ENCODE results near the gene SARDH.
"Not testable (repeated sequence)": the region's sequence is repeated elsewhere in the genome, so short reads cannot be mapped to it uniquely, and the experiment has no call there.

The SARDH gene

DNA sequence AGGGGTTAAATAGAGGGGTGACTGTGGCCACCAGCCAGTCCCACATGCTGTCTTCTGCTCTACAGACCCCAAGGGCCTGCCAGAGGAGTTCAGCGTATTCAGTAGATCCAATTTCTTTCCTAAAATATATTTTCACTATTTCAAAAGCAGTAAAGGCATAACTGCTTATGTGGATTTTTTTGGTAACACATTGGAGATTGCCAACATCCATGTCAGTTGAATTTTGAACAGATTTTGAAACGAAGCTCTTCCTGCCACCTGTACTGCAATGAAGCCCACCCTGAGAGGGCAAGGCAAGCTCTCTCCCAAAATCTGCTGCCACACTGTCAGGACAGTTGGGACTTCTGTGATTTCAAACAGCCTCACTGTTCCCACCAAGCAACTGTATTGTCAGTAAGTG, 37.1 kb upstream of the SARDH start:
- no peak for DNase-seq

DNA sequence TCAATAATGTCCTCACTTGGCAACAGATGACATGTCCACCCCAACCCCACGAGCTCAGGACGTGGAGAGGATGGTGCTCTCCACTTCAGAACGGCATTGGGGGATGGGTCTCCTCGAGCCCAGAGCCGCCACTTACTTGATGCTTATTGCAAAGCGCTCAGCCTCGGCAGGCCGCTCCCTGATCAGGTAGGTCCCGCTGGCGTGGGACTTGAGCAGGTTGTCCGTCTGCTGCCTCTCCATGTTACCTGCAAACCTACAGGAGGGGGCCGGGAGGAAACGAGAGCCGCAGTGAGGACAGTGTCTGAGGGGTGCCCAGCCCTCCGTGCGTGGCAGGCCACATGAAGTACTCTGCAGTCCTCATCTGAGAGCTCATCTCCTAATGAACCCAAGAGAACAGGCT, 36.6 kb upstream of the SARDH start:
- no peak for DNase-seq

DNA sequence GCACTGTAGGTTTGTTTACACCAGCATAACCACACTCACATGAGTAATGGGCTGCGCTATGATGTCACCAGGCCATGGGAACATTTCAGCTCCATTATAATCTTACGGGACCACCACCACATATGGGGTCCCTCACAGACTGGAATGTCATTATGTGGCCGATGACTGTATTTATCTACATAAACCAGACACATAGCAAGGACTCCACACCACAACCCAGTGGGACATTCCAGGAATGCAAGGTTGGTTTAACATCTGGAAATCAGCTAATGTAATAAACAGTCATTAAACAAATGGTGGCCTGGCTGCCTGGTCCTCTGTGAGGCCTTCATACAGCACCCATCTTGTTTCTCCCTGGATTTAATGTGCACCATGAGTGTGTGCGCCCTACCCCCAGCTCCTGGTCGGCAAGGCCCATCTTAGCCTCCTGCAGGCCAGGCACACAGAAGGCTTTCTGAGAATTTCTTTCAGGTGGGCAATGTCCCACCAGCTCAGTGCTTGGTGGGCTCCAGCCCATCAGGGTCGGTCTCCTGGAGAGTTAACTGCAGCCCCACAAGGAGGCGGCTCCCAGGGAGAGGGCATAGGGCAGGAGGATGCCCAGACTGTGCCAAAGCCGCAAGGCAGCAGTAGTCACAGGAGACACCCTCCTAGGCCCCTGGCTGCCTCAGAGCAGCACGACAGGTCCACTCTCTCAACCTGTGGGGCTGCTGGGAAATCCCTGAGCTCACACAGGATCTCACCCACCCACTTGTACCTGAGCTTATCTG, 35.9 kb upstream of the SARDH start:
- no peak for DNase-seq

DNA sequence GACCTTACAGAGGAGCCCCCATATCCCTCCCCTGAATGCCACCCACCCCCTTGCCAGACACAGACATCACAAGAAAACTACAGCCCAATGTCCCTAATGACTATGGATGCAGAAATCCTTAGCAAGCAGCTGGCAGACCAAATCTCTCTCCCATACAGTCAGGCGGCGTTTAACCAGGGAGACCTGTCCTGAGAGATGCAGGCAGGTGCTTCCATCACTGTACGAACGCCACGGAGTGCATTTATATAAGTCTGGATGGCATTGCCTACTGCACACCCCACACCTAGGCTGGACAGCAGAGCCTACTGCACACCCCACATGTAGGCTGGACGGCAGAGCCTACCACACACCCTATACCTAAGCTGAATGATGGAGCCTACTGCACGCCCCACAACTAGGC, 34.4 kb upstream of the SARDH start:
- no peak for DNase-seq

DNA sequence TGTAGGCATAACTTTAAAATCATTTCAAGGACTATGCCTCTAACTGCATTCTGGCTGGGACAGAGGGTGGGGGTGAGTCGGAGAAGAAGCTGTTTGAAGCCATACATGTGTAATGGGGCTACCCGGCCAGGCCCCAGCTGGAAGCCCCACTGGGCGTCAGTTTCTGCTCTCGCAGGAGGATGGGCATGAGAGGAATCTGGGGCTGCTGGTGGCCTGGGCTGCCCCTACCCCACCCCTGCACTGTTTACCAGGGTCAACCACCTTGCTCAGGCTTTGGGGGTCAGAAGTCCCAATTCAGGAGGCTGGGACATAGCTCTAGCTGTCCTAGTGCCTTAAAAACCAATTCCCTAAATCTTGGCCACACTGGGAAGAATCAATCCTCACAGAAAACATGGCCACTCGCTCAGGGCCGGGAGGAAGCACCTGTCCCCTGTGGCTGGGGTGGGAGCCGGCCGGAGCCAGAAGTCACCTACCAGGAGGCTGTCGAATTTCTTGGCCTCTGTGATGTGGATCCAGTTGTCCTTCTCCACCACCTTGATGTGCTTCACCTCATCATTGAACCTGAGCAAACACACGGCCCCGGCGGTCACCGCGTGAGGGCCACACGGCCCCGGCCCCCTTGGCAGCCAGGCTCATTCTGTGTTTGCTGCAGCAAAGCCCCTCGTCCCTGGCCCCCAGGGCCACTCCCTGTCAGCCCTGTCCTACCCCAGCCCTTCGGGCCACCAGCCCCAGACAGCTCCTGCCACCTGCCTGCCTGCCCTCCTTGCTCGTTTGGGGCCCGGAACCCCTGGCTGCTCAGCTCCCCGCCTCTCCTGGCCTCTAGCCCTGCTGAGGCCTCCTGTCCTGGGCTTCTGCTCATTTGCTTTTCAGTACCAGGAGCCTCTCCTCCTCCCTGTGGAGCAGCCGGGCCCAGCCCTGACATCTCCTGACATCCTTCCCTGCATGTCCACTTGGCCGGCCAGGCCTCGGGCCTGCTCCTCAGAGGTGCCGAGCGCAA, 33.6 kb upstream of the SARDH start:
- DNase-seq: no peak

DNA sequence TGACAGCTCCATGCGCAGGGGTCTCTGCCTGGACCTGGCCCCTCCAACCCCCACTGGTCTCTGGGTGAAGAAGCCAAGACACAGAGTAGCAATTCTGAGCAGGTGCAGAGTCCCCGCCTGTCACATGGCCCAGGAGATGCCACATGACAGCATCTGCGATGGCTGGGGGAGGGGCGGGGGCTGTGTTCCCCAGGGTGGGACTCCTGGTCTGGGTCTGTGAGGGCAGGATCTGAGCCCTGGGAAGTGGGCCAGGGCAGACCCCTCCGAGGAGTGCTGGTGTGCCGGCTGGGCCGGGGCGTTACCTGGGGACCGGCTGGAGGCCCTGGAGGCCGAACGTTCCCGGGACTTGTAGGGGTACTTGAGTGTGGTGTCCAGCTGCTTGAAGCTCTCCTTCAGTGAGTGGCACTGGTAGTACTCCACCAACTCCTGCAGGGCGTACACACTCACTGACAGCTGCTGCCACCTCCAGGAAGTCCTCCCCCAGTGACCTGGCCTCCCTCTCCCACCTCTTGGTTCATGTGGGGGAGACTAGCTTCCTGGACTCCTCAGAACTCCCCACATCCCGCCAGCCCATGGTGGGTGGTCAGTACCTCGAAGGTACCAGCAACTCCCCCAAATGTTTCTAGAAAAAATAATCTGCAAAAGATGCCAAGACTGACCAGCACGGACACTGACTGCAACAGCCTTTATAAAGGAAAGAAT, 32.1 kb upstream of the SARDH start:
- DNase-seq: no peak

DNA sequence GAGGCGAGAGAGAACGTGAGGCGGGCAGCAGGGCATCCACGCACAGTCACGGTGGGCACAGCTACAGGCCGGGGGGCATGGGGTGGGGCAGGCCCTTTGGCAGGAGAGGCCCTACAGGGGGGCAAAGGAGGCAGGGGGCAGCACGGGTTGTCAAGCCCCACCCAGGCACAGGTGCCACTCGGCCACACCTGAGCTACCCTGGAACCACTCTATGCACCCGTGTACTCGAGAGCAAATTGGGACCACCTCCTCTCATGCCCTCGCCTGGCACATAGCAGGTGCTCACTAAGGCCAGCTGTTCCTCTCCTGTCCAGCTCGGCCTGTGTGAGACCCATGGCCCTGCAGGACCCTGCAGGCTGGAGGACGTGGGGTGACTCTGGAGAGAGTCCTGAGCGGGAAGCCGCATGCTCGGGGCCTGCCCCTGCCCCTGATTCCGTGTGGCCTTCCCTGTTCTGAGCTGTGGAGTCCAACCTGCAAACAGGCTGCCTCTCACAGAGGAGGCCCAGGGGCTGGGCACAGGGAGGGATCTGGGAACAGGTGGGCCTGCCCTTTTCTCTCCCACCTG, 31.4 kb upstream of the SARDH start:
- no peak for DNase-seq

DNA sequence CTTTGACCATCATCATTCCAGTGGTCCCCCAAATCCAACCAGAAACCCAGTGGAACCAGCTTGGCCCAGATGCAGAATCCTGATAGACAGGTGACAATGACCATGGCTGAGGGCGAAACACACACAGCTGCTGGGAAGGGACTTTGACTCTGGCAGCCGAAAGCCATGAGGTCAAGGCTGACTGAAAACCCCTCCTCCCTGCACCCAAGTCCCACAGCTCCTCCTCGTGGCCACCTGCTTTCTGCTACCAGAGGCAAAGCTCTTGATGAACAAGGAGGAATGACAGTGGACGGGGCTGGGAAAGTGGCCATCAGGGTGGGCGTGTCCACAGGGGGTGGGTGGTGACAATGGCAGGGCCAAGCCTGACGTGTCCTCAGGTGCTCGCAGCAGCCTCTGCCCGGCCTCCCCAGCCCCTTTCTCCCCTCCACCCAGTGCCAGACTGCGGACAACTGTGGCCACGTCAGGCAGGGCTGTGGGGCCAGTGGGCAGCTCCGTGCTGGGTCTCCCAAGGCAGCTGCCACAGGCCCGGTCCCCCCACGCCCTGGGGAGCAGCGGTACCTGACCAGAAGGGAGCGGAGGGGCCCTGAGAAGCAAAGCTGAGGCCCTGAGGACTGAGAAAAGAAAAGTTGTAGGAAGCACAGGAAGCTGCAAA, 30.8 kb upstream of the SARDH start:
- no peak for DNase-seq

DNA sequence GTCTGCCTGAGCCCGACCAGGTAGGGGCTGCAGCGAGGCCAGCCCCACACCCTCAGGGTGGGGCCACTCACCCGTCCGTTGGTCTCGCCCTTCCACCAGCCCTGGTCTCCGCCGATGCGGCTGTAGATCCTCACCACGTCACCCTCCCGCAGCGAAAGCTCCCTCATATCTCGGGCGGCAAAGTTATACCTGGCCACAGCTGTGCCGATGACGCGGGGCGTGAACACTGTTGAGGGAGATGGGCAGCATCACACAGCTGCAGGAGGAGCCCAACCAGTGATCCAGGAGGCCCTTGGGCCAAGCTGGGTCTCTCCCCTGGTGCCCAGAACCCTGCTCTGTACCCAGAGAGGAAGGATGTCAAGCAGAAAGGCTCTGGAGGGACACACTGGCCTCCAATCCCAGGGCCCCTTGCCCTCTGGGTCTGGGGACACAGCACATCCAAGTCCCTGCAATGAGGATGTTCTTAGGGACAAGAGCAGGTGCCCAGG, 30.3 kb upstream of the SARDH start:
- DNase-seq: no peak

DNA sequence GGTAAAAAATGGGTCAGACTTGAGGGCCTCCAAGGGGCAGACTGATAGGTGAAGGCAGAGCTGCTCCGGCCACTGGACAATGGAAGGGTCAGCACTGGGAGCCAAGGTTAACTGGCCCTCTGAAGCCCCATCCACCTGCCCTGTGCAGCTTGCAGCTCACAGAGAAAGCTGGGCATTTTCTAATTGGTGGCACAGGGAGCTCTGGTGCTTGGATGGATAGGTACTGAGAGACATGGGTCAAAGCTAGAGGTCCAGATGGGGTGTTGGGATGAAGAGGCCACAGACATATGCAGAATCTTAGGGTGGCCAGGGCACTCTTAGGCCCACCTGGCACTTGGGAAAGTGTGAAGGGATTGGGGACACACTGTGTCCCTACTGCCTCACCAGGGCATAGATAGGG, 29.5 kb upstream of the SARDH start:
- no peak for DNase-seq

DNA sequence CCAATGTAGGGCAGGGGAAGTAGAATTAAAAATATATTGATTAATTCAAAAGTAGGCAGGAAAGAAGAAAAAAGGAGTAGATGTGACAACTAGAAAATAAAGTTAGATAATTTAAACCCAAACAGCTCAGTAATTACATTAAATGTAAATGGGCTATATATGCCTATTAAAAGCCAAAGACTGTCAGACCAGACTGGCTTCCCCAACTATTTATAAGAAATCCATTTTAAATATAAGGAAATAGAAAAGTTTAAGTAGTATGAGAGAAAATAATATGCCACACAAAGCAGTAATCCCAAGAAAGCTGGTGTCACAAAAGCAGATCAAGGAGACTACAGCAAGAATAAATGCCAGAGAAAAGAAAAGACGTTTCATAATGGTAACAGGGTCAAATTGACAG, 28.9 kb upstream of the SARDH start:
- no peak for DNase-seq

DNA sequence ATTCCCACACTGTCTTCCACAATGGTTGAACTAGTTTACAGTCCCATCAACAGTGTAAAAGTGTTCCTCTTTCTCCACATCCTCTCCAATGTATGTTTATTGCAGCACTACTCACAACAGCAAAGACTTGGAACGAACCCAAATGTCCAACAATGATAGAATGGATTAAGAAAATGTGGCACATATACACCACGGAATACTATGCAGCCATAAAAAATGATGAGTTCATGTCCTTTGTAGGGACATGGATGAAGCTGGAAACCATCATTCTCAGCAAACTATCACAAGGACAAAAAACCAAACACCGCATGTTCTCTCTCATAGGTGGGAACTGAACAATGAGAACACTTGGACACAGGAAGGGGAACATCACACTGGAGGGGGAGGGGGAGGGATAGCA, 28.1 kb upstream of the SARDH start:
- not testable (repeated sequence) for DNase-seq

DNA sequence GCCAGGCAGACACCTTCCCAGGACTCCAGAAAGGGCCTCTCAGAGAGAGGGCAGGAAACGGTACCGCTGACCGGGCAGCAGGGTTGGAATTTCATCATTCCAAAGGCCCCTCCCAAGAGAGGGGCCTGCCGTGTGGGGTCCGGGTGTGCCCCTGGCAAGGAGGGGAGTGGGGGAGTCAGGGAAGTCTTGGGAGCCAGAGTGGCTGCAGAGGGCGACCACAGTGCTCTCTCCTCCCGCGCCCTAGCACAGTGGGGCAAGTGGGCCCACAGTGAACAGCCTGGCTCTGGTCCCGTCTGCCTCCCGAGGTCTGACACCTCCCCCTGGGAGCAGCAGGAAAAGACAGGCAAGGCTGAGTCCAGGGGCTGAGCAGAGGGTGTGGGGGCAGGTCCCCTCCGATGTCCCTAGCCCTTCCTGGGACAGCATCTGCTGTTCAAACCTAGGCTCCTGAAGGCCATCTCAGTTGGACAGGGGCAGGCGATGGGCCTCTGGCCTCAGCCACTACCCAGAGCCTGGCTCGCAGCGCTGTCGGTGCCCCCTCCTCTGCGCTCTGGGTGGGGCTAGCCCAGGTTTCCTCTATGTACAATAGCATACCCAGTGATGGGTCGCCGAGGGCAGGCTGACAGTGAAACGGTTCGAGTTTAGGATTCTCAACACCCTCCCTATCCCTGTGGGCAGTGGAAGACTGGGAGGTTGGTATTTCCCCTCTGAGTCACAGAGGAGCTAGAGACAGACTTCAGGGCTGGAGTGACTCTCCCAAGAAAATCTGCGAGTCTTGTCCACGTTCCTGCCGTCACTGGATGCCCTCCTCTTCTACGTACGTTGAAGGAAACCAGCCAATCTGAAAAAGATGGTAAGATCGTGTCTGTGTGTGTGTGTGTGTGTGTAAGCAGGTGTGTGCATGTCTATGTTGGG, 25.4 kb upstream of the SARDH start:
- no peak for DNase-seq

DNA sequence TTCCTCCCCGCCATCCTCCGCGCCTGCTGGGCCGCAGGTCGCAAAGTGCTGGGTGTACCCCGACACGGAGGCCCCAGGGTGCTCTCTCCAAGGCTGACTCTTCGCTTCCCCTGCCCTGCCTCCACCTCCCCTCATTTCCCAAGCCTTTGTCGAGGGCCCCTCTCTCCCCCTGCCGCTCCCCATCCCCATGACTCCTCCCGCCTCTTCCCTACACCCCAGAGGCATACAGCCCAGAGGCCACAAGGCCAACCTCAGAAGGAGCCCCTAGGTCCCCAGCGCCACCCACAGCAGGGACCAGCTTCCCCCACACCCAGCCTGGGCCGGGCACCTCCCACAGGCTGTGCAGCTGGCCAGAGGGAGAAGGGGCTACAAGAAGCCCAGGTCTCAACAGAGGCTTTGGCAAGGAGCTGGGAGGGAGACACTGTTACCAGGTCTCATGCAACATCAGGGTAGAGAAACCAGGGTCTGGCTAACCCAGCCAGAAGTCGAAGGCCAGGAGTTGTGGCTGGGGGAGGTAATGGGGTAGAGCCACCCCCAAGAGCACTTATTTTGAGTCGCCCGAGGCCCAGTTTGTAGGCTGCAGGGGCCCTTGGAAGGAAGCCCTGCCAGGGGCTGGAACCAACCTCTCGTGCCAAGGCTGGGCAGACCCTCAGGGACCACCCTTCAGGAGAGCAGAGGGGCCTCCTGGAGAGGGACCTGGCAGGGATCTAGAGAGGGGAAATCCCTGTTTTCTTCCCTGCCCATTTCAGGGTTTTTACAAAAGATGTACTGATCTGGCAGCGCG, 24.5 kb upstream of the SARDH start:
- DNase-seq: no peak

DNA sequence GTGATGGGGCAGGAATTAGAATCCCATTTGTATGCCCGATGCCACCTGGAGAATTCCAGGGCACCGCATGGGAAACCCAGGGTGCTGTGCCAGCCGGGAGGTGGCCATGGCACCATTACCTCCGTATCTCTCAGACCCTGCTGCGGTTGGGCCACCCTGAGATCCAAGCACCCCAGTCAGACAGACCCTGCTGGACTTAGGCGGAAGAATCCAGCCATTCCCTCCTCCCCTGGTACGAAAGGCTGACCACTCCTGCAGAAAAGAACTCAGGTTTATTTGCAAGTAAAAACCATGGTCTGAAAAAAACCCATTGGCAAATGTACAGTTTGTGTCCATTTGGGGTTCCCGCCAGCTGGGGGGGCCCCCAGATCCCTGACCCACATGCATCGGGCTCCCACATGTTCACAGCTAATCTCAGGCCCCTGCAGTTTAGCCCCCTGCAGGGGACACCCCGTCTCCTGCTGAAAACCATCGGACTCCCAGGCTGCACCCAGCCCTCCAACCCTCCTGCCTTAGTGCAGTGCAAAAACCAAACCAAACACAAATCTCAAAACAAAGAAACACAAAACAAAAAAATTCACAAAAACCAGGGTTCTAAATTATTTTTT, 23.6 kb upstream of the SARDH start:
- DNase-seq: no peak

DNA sequence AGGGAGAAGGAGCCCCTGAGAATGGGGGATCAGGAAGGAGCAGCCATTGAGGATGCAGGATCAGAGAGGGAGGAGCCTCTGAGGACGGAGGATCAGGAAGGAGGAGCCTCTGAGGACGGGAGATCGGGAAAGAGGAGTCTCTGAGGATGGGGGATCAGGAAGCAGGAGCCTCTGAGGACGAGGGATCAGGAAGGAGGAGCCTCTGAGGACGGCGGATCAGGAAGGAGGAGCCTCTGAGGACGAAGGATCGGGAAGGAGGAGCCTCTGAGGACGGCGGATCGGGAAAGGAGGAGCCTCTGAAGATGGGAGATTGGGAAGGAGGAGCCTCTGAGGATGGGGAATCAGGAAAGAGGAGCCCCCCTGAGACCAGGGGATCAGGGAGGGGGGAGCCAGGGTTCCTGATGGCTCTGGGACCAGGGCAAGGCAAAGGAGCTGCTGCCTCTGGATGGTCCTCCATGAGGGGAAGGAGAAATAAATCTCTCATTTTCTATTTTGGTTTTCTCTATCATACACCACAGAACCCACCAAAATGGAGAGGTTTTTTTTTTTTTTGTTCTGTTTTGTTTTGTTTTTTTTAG, 22.6 kb upstream of the SARDH start:
- DNase-seq: no peak

DNA sequence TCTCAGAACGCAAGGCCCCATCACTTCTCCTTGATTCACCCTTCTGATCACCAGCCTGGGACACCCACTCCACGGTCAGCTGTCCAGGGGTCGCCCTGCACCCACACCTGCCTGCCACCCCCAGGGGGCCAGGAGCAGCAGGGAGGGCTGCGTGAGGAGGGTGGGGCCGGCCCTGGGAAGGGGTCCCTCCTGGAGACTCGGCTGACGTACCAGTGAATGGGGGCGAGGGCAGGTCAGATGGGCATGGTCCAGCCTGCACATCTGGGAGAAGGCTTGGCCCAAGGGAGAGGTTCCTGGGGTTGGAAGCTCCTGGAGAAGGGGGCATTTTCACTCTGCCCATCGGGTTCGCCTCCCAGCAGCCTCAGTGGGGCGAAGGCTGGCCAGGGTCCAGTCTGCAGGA, 21.8 kb upstream of the SARDH start:
- DNase-seq: no peak

DNA sequence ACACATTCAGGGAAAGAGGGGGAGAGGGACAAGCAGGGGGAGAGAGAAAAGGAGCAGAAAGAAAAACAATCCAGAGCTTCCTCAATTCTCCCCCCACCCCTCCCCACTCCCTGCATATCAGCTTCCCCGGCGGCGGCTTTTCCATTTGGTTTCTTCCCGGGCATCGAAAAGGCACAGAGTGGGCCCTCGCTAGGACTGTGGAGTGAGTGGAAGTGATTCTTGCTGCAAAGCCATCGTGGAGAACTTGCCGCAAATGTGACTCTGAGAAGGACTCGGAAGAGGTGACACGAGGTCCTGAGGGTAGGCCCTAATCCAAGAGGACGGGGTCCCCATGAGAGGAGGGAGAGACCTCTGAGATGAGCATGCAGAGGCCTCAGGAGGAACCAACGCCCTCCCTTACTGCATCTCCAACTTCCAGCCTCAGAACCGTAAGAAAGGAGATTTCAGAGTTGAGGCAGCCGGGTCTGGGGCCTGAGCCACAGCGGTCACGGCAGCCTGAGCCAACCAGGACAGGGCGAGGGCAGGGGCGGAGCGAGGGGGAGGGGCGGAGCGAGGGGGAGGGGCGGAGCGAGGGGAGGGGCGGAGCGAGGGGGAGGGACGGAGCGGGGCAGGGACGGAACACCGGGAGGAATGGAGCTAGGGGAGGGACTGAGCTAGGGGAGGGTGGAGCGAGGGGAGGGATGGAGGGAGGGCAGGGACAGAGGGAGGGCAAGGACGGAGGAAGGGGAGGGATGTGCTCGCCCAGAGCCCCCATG, 21.2 kb upstream of the SARDH start:
- DNase-seq: no peak

DNA sequence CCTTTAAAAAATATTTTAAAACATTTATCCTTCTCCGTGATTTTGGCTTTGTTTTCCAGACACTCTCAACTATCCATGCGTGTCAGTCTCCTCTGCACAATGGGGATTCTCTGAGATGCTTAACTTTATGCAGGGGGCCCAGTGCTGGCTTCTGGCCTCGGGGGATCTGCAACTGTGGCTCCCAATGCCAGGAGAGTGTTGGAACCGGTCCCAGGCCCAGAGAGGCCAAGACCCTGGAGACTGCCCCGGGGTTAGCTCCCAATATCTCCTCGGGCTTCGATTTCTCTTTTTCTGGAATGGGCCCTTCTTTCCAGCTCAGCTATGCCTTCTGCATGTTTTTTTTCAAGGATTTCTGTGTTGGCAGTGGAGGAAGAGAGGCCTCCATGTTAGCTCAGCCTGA, 20.1 kb upstream of the SARDH start:
- DNase-seq: no peak
